Activated CD4-positive, alpha-beta memory T cell treated with anti-CD3 and anti-CD28 coated beads, Interleukin-2, amount 10 ng/mL, durations not matched to agents 7 days and 5 days (primary cell): ENCODE measurements around the gene RPS23. TPM values are rescaled to one million over a fixed set of nuclear protein-coding genes. Genes with fewer than 3 reads are reported as not detected.

Source experiments
- CTCF ChIA-PET: fragments of 350-600 bp; sonication (Branson Sonifier 250); formaldehyde crosslinking; loops from one replicate; lab custom pipeline; 2021; ENCODE audit warnings: antibody characterized with exemption, inconsistent platforms; lab: Charles Lee
- POLR2A ChIA-PET: fragments of 350-600 bp; sonication (Branson Sonifier 250); formaldehyde crosslinking; loops from one replicate; lab custom pipeline; 2021; ENCODE audit warnings: antibody characterized with exemption; lab: Charles Lee
- DNase-seq: peaks from one replicate; pipeline ENCODE4 v3.0.0-alpha.2; 2020
- H3K27ac Mint-ChIP-seq: one replicate; pipeline ENCODE4 v1.8.0; 2021; ENCODE audit warnings: mild to moderate bottlenecking, mixed read lengths
- H3K27me3 Mint-ChIP-seq: one replicate; pipeline ENCODE4 v1.8.0; 2021; ENCODE audit warnings: mixed read lengths
- H3K36me3 Mint-ChIP-seq: one replicate; pipeline ENCODE4 v1.8.0; 2021; ENCODE audit warnings: low read depth, mixed read lengths
- H3K4me1 Mint-ChIP-seq: one replicate; pipeline ENCODE4 v1.8.0; 2021; ENCODE audit warnings: mixed read lengths
- H3K4me3 Mint-ChIP-seq: one replicate; pipeline ENCODE4 v1.8.0; 2021; ENCODE audit warnings: mild to moderate bottlenecking, mixed read lengths
- H3K9me3 Mint-ChIP-seq: one replicate; pipeline ENCODE4 v1.8.0; 2021; ENCODE audit warnings: mixed read lengths
- total RNA-seq, 2 experiments: library from RNA; stranded (reverse); gene quantifications; one replicate each; pipeline ENCODE4 v1.2.3, GENCODE V29; 2021

Gene RPS23
- total RNA-seq = 1,000 to 10,000 TPM; 1,639 to 1,645 TPM

DNA sequence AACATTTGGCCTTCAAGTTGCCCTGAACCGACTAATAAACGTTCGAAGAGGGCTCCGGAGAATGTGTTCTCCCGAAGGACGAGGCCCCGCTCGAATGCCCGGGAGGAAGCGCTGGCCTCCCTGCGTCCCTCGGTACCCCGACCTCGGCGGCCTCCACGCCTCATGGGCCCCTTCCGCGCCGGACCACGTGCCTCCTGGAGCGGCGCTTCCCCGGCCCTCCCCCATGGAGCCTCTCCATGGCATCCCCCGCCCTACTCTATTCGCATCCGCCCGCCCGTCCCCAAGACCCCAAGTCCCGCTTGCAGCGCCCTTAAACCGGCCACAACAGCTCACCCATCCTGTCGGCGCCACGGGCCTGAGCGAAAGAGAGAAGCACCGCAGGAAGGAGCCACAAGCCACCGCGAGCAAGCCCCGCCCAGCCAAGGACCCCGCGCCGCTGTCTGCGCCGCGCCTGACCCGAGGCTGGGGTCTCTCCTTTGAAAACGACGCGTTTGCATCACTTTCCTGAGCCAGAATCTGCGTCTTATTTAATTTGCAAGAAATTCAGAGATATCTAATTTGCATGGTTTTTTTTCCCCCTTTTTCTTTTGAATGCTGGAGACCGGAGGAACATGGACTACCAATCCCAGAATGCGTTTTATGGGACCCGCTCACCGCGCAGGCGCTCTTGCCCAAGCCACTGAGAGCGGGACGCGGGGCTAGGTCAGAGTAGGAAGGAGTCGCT, at the start of gene RPS23:
Gene RPS23, minus strand, starts transcription at position 368 of the 724 bp plus-strand sequence. Its CDS starts 31 bp downstream, at position 337.
- H3K9me3 Mint-ChIP-seq = no peaks in the 10 kb centered on the region
- H3K27me3 Mint-ChIP-seq = no peaks in the 10 kb centered on the region
- H3K4me3 Mint-ChIP-seq = peak within 1 kb of the TSS; percentile 82
- POLR2A ChIA-PET = interaction anchor here (0.8 to 3.1 kb wide), 15 partner anchors 9 to 978 kb away, joined by 4 to 19 read pairs (median 6); partner anchors contain the start of genes ATG10, SSBP2 and ZCCHC9
- peak; percentile 90 for DNase-seq
- H3K36me3 Mint-ChIP-seq = peaks cover 45% of the 10 kb centered on the region
- peaks cover 62% of the 10 kb centered on the region for H3K4me1 Mint-ChIP-seq
- CTCF ChIA-PET = interaction anchor here (0.9 to 1.4 kb wide), 3 partner anchors 17 to 499 kb away, joined by 3 read pairs; no protein-coding TSS in a partner anchor
- H3K27ac Mint-ChIP-seq = peak within 1 kb of the TSS; percentile 88

DNA sequence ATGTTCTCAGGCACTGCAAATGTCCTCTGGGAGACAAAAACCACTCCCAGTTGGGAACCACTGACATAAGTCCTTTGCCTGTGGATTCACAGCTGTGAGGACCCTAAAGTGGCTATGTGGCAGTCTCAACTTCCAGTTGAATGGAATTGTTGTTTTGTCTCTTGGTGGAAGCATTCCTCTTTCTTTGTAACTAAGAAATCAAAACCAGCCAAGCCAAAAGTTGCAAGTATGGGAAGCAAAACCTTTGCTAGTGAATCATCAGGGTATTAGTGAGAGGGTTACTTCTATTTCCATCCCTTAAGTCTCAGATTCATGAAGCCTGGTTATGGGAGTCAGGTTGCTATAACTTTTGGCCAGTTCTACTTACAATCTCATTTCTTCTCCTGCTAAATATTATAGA, 49.8 kb upstream of the RPS23 start:
- no peaks in the 10 kb centered on the region for H3K4me1 Mint-ChIP-seq
- peaks cover 14% of the 10 kb centered on the region for H3K27me3 Mint-ChIP-seq
- ChIA-PET POLR2A (no interaction called here), CTCF (interaction anchor here (1.4 kb wide), 1 partner anchor 16 kb away, joined by 3 read pairs; no protein-coding TSS in a partner anchor)
- no peak overlapping the region for H3K4me3 Mint-ChIP-seq
- no peaks in the 10 kb centered on the region for H3K9me3 Mint-ChIP-seq
- no peaks in the 10 kb centered on the region for H3K36me3 Mint-ChIP-seq
- no peak for DNase-seq
- H3K27ac Mint-ChIP-seq = no peak overlapping the region

DNA sequence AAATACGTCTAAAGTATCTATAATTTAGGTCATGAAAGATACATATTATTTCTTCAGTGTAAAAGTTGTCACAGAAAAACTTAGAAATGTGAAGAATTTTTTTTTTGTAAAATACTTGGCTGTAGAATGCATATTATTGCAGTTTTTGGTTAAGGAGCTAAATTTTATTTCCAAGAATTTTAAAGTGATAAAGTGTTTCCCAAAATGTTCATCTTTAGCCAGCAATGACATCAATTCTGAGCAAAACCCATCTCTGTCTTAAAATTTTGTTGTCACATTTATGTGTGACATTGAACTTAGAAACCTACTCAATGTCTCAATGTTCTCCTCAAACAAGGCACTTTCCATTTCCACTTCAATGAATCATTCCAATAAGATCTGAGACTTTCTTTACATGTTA, 47.8 kb upstream of the RPS23 start:
- no peaks in the 10 kb centered on the region for H3K4me1 Mint-ChIP-seq
- no peak for DNase-seq
- ChIA-PET CTCF (no interaction called here), POLR2A (no interaction called here)
- no peak overlapping the region for H3K27ac Mint-ChIP-seq
- H3K27me3 Mint-ChIP-seq = peaks cover 24% of the 10 kb centered on the region
- H3K9me3 Mint-ChIP-seq = no peaks in the 10 kb centered on the region
- H3K36me3 Mint-ChIP-seq = no peaks in the 10 kb centered on the region
- no peak overlapping the region for H3K4me3 Mint-ChIP-seq

DNA sequence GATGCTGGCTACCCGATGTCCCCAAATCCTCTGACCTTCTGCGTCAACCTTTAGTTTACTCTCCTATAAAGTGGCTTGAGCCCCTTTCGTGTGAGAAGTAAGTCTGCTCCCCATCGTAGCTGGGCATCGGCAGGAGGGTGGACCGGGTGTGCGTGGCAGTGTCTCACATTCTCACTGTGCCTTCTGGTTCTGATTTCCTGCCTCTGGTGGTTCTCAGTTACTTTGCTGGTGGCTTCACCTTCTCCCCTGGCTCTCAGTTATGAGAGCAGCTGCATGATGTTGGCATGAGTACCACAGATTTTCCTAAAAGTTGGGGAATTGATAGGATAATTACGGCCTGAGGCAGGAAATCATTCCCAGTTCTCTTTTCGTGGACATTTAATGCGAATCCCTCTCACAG, 47.0 kb upstream of the RPS23 start:
- H3K4me1 Mint-ChIP-seq = no peaks in the 10 kb centered on the region
- no peaks in the 10 kb centered on the region for H3K36me3 Mint-ChIP-seq
- no peak overlapping the region for H3K27ac Mint-ChIP-seq
- DNase-seq = no peak
- H3K27me3 Mint-ChIP-seq = peaks cover 25% of the 10 kb centered on the region
- POLR2A ChIA-PET = no interaction called here
- CTCF ChIA-PET = interaction anchor here (1.2 kb wide), 1 partner anchor 13 kb away, joined by 3 read pairs; no protein-coding TSS in a partner anchor
- H3K9me3 Mint-ChIP-seq = no peaks in the 10 kb centered on the region
- H3K4me3 Mint-ChIP-seq = no peak overlapping the region

DNA sequence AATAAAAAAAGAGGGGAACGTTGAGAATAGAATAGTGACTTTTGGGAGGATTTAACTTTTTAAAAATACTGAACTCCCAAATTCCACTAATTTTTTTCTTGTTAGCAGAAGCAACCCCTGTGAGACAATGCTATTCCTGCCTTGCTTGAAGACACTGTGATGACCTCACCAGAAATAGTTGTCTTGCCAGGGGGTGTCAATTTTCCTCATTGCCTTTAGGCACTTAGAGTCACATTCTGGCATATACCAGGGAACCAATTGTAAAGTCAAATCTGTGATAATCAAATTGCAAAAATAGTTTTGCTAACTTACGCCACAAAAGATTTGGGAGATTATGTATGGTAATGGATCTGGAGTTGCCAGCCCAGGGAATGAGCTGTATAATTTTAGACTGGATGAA, 42.8 kb upstream of the RPS23 start:
- no peak for DNase-seq
- H3K27me3 Mint-ChIP-seq = peaks cover 27% of the 10 kb centered on the region
- ChIA-PET POLR2A (no interaction called here), CTCF (no interaction called here)
- H3K4me3 Mint-ChIP-seq = no peak overlapping the region
- H3K4me1 Mint-ChIP-seq = no peaks in the 10 kb centered on the region
- H3K36me3 Mint-ChIP-seq = no peaks in the 10 kb centered on the region
- no peaks in the 10 kb centered on the region for H3K9me3 Mint-ChIP-seq
- H3K27ac Mint-ChIP-seq = no peak overlapping the region

DNA sequence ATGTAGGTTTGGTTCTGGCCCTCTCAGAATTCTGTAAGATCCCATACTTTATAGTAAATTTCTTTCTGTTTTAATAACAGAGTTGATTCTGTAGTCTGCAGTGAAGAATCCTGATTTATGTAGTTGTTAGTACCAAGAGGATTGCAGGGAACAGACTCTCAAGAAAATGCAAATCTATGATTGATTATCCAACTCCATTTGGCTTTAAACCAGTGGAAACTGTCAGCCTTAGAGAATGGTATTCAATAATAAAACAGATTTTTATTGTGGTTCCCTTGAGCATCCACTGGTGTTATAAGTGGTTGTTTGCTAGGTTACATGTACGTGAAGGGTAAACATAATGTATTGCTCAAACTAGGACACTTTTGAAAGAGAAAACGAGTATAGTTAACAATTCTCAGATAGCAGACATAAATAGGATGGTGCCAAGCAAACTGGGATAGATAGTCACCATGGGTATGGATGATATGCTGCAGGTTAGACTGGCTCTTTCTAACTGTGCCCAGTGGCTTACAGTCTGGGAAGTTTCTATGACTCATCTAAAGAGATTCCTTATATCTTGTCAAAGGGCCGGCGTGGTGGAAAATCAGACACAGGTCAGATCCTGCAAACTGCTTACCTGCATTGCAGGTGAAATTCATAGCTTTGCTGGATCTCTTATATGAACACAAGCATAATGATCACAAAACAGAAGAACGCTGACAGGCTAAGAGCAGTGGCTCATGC, 41.7 kb upstream of the RPS23 start:
- no peaks in the 10 kb centered on the region for H3K4me1 Mint-ChIP-seq
- POLR2A ChIA-PET = no interaction called here

DNA sequence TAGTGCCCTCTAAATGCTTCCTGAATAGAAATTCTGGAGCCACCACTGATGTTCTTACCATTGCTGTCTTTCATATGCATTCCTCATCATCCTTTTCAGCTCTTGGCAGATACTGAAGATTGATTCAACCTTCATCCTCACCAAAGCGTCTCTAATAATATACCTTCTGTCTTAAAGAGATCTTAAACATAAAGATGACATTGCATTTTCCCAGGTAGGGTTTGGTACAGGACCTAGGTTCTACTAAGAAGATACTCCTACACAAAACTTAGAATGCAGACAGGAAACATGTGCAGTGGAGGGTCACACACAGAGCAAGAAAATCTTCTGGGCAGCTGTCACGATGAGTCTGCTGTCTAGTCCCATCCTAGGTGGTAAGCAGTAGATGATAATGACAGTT, 41.0 kb upstream of the RPS23 start:
- Mint-ChIP-seq H3K36me3 (no peaks in the 10 kb centered on the region), H3K27ac (no peak overlapping the region), H3K4me1 (no peaks in the 10 kb centered on the region), H3K27me3 (peaks cover 21% of the 10 kb centered on the region), H3K9me3 (no peaks in the 10 kb centered on the region), H3K4me3 (no peak overlapping the region)
- no peak for DNase-seq
- ChIA-PET POLR2A (no interaction called here), CTCF (no interaction called here)

More for the DNA sequence above, 41.7 kb upstream of the RPS23 start:
- Mint-ChIP-seq H3K27me3 (peaks cover 21% of the 10 kb centered on the region), H3K27ac (no peak overlapping the region), H3K36me3 (no peaks in the 10 kb centered on the region), H3K9me3 (no peaks in the 10 kb centered on the region), H3K4me3 (no peak overlapping the region)
- CTCF ChIA-PET = no interaction called here
- no peak for DNase-seq

DNA sequence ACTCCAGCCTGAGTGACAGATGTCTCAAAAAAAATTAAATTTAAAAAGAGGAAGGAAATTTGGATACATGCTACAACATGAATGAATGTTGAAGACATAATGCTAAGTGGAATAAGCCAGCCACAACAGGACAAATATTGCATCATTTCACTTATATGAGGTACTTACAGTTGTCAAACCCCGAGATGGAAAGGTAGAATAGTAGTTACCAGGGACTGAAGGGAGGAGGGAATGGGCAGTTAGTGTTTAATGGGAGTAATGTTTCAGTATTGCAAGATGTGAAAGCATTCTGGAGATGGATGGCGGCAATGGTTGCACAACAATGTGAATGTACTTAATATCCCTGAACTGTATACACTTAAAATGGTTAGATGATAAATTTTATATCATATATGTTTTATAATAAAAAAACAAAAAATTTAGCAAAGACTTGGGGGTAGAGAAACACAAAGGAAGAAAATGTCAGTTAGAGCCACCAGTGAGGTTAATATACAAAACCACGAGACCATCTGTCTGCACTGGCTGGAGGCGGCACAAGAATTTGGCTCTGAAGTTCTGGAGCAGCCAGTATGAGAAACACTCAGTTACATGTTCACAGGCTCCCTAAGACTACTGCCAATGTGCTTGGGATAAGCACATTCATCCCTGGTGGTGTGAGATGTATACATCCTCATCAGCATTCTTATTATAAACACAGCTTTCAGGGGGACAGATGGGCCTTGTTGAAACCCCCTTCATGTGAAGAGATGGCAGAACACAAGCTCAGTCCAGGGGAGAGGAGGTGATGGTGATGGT, 37.0 kb upstream of the RPS23 start:
- ChIA-PET POLR2A (no interaction called here), CTCF (no interaction called here)
- H3K4me3 Mint-ChIP-seq = no peak overlapping the region
- H3K4me1 Mint-ChIP-seq = no peaks in the 10 kb centered on the region
- H3K36me3 Mint-ChIP-seq = no peaks in the 10 kb centered on the region
- no peak overlapping the region for H3K27ac Mint-ChIP-seq
- H3K27me3 Mint-ChIP-seq = peaks cover 4% of the 10 kb centered on the region
- no peaks in the 10 kb centered on the region for H3K9me3 Mint-ChIP-seq
- DNase-seq = no peak

DNA sequence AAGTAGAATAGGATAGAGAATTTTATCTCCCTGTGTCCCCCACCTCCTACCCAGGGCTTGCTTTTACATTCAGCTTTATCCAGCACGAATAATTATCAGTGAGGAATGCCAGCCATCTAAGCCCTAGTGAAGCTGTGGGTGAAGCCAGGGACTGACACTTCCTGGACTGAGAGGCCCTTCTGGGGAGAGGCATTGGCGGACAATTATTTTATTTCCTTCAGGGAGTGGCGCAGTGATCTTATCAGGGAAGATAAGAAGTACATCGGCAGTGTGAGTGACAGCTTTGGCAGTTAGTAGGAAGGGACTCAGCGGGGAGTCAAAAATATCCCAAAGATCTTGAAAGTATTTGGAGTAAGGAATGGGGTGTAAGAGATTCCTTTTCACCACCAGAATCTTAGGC, 34.9 kb upstream of the RPS23 start:
- H3K36me3 Mint-ChIP-seq = peaks cover 6% of the 10 kb centered on the region
- no peaks in the 10 kb centered on the region for H3K4me1 Mint-ChIP-seq
- ChIA-PET POLR2A (interaction anchor here (0.8 kb wide), 1 partner anchor 35 kb away, joined by 4 read pairs; the partner anchor contains the start of gene RPS23), CTCF (interaction anchor here (0.7 to 2.5 kb wide), 6 partner anchors 18 to 1249 kb away, joined by 3 to 7 read pairs (median 4); no protein-coding TSS in a partner anchor)
- no peaks in the 10 kb centered on the region for H3K27me3 Mint-ChIP-seq
- H3K4me3 Mint-ChIP-seq = no peak overlapping the region
- DNase-seq = no peak
- H3K9me3 Mint-ChIP-seq = no peaks in the 10 kb centered on the region
- no peak overlapping the region for H3K27ac Mint-ChIP-seq

DNA sequence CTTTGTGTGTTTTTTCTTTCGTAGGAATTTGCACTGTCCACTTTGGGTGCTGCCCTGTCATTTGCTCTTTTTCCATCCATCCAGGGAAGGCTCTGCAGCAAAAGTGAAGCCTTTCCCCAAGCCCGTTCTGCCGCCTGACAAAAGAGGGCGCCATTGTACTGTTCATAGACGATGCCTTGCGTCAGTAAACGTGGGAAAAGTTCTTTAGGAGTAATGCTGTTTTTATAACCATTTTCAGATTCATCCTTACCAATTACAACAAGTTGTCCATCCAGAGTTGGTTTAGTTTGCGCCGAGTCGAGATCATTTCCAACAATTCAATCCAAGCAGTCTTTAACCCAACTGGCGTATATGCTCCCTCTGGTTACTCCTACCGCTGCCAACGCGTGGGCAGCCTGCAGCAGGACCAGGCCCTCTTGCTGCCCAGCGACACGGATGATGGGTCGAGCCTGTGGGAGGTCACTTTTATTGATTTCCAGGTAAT, 34.3 kb upstream of the RPS23 start:
- Mint-ChIP-seq H3K4me1 (no peaks in the 10 kb centered on the region), H3K27me3 (no peaks in the 10 kb centered on the region), H3K9me3 (no peaks in the 10 kb centered on the region), H3K36me3 (peaks cover 6% of the 10 kb centered on the region), H3K27ac (no peak overlapping the region), H3K4me3 (no peak overlapping the region)
- POLR2A ChIA-PET = interaction anchor here (0.8 kb wide), 1 partner anchor 35 kb away, joined by 4 read pairs; the partner anchor contains the start of gene RPS23
- peak; percentile 46 for DNase-seq
- CTCF ChIA-PET = interaction anchor here (0.7 to 2.5 kb wide), 14 partner anchors 12 to 1250 kb away, joined by 3 to 7 read pairs (median 3); partner anchors contain the start of gene RPS23

DNA sequence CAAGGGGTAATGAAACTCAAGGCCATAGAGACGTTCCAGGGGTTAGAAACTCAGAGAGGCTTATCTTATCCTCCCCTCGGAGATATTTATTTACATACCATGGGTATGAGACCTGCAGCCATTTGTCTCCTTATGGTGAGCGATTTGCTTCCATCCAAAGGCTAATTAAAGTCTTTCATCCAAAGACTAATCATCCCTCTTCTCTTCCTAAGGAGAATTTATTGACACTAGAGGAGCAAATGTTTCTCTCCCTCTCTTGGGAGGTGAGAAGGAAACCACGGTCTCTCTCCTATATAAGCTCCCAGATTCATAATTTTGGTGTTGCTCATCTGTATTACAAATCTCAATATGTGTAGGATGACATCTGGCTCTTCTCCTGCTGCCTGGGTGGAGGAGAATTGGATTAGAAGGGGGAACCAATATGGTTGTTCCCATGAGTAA, 31.0 kb upstream of the RPS23 start:
- Mint-ChIP-seq H3K4me3 (no peak overlapping the region), H3K27me3 (no peaks in the 10 kb centered on the region), H3K9me3 (no peaks in the 10 kb centered on the region), H3K4me1 (no peaks in the 10 kb centered on the region), H3K36me3 (peaks cover 6% of the 10 kb centered on the region), H3K27ac (no peak overlapping the region)
- CTCF ChIA-PET = no interaction called here
- DNase-seq = no peak
- POLR2A ChIA-PET = no interaction called here

DNA sequence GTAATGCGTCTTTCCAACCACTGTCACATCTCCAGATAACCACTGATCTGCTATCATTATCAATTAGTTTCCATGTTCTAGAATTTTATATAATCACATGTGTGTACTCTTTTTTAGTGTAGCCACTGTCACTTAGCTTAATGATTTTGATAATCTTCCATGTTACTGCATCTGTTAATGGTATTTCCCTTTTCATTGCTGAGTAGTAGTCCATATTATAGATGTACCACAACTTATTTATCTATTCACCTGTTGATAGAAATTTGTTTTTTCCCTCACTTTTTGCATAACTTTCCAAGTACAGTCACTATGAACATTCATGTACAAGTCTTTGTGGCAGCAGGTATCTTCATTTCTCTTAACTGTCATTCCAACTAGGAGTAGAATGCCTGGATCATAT, 30.3 kb upstream of the RPS23 start:
- H3K4me1 Mint-ChIP-seq = no peaks in the 10 kb centered on the region
- no peak overlapping the region for H3K27ac Mint-ChIP-seq
- no peak overlapping the region for H3K4me3 Mint-ChIP-seq

More for the DNA sequence above, 30.3 kb upstream of the RPS23 start:
- ChIA-PET CTCF (interaction anchor here (0.7 kb wide), 1 partner anchor 21 kb away, joined by 4 read pairs; no protein-coding TSS in a partner anchor), POLR2A (no interaction called here)
- H3K9me3 Mint-ChIP-seq = no peaks in the 10 kb centered on the region
- H3K27me3 Mint-ChIP-seq = no peaks in the 10 kb centered on the region
- DNase-seq = no peak
- peaks cover 6% of the 10 kb centered on the region for H3K36me3 Mint-ChIP-seq
